ENCODE results near the gene HSPG2. TPM values are rescaled to one million over a fixed set of nuclear protein-coding genes. Genes with fewer than 3 reads are reported as not detected.

Gene HSPG2
- total and polyA plus RNA-seq, 2 of the 13 experiments (the other 11 are each of a cell fraction or from before 2014, with no cell fraction given) = 9.1 to 13.1 TPM

DNA sequence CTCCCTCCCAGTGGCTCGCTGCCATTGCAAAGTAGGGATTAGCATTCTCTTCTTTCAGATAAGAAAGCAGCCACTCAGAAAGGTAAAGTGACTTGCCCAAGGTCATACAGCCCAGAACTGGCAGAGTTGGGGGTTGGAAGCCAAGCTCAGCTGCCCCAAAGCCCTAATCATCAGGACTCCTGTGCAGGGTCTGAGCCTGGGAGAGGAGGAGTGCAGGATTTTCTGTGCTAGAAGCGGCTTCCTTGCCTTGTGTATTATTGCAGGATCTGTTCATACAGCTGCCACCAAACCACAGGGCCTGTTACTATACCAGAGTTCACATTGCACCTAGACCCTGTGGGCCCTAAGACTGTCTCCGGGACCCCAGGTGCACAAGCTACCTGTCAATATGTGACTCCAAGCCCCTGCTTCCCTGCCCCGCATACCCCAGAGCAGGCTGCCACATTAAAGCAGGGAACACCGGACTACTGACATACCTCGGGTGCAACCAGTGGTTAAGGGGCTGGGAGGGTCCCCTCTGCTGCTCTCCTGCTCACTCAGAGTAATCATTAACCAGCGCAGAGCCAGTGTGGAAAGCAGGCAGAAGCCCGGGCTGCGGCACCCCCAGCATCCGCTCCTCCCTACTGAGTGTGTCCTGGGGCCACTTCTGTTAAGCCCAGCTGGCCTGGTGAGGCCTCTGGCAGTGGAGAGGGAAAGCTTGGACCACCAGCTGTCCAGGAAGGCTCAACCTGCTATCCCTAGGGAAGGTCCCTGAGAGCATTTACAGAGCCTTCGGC, 15.8 kb downstream of the HSPG2 start (continued):
- TF ChIP-seq, protein P1, sequence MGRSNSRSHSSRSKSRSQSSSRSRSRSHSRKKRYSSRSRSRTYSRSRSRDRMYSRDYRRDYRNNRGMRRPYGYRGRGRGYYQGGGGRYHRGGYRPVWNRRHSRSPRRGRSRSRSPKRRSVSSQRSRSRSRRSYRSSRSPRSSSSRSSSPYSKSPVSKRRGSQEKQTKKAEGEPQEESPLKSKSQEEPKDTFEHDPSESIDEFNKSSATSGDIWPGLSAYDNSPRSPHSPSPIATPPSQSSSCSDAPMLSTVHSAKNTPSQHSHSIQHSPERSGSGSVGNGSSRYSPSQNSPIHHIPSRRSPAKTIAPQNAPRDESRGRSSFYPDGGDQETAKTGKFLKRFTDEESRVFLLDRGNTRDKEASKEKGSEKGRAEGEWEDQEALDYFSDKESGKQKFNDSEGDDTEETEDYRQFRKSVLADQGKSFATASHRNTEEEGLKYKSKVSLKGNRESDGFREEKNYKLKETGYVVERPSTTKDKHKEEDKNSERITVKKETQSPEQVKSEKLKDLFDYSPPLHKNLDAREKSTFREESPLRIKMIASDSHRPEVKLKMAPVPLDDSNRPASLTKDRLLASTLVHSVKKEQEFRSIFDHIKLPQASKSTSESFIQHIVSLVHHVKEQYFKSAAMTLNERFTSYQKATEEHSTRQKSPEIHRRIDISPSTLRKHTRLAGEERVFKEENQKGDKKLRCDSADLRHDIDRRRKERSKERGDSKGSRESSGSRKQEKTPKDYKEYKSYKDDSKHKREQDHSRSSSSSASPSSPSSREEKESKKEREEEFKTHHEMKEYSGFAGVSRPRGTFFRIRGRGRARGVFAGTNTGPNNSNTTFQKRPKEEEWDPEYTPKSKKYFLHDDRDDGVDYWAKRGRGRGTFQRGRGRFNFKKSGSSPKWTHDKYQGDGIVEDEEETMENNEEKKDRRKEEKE (IDR thresholded peaks at IDR 0.05) = no peak
- TF ChIP-seq, protein P2, sequence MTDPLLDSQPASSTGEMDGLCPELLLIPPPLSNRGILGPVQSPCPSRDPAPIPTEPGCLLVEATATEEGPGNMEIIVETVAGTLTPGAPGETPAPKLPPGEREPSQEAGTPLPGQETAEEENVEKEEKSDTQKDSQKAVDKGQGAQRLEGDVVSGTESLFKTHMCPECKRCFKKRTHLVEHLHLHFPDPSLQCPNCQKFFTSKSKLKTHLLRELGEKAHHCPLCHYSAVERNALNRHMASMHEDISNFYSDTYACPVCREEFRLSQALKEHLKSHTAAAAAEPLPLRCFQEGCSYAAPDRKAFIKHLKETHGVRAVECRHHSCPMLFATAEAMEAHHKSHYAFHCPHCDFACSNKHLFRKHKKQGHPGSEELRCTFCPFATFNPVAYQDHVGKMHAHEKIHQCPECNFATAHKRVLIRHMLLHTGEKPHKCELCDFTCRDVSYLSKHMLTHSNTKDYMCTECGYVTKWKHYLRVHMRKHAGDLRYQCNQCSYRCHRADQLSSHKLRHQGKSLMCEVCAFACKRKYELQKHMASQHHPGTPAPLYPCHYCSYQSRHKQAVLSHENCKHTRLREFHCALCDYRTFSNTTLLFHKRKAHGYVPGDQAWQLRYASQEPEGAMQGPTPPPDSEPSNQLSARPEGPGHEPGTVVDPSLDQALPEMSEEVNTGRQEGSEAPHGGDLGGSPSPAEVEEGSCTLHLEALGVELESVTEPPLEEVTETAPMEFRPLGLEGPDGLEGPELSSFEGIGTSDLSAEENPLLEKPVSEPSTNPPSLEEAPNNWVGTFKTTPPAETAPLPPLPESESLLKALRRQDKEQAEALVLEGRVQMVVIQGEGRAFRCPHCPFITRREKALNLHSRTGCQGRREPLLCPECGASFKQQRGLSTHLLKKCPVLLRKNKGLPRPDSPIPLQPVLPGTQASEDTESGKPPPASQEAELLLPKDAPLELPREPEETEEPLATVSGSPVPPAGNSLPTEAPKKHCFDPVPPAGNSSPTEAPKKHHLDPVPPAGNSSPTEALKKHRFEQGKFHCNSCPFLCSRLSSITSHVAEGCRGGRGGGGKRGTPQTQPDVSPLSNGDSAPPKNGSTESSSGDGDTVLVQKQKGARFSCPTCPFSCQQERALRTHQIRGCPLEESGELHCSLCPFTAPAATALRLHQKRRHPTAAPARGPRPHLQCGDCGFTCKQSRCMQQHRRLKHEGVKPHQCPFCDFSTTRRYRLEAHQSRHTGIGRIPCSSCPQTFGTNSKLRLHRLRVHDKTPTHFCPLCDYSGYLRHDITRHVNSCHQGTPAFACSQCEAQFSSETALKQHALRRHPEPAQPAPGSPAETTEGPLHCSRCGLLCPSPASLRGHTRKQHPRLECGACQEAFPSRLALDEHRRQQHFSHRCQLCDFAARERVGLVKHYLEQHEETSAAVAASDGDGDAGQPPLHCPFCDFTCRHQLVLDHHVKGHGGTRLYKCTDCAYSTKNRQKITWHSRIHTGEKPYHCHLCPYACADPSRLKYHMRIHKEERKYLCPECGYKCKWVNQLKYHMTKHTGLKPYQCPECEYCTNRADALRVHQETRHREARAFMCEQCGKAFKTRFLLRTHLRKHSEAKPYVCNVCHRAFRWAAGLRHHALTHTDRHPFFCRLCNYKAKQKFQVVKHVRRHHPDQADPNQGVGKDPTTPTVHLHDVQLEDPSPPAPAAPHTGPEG (CRISPR knock-in tag; IDR thresholded peaks at IDR 0.05) = no peak
- no peak for TF ChIP-seq NR2F6 (IDR thresholded peaks at IDR 0.05)
- no peak for TF ChIP-seq NR2F6 (CRISPR knock-in tag; IDR thresholded peaks at IDR 0.05)
- TF ChIP-seq ZNF3 (CRISPR knock-in tag; IDR thresholded peaks at IDR 0.05) = no peak
- TF ChIP-seq SMC3 (IDR thresholded peaks at IDR 0.05; ENCODE audit: low read length) = no peak
- no peak for TF ChIP-seq RBAK (CRISPR knock-in tag; IDR thresholded peaks at IDR 0.05)
- TF ChIP-seq FOXC1 (CRISPR knock-in tag; IDR thresholded peaks at IDR 0.05; ENCODE audit: borderline replicate concordance) = peak; percentile 37; the same call in 1 of the 2 replicates
- TF ChIP-seq REXO4 (CRISPR knock-in tag; IDR thresholded peaks at IDR 0.05; ENCODE audit: borderline replicate concordance) = no peak
- no peak for TF ChIP-seq ZNF567 (CRISPR knock-in tag; IDR thresholded peaks at IDR 0.05; ENCODE audit: borderline replicate concordance)
- TF ChIP-seq, protein P3, sequence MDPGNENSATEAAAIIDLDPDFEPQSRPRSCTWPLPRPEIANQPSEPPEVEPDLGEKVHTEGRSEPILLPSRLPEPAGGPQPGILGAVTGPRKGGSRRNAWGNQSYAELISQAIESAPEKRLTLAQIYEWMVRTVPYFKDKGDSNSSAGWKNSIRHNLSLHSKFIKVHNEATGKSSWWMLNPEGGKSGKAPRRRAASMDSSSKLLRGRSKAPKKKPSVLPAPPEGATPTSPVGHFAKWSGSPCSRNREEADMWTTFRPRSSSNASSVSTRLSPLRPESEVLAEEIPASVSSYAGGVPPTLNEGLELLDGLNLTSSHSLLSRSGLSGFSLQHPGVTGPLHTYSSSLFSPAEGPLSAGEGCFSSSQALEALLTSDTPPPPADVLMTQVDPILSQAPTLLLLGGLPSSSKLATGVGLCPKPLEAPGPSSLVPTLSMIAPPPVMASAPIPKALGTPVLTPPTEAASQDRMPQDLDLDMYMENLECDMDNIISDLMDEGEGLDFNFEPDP (CRISPR knock-in tag; conservative IDR thresholded peaks at IDR 0.05) = no peak
- no peak for TF ChIP-seq ZNF207 (IDR thresholded peaks at IDR 0.05; ENCODE audit: borderline replicate concordance)
- TF ChIP-seq, protein P4, sequence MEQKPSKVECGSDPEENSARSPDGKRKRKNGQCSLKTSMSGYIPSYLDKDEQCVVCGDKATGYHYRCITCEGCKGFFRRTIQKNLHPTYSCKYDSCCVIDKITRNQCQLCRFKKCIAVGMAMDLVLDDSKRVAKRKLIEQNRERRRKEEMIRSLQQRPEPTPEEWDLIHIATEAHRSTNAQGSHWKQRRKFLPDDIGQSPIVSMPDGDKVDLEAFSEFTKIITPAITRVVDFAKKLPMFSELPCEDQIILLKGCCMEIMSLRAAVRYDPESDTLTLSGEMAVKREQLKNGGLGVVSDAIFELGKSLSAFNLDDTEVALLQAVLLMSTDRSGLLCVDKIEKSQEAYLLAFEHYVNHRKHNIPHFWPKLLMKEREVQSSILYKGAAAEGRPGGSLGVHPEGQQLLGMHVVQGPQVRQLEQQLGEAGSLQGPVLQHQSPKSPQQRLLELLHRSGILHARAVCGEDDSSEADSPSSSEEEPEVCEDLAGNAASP (CRISPR knock-in tag; IDR thresholded peaks at IDR 0.05; ENCODE audit: borderline replicate concordance) = peak; percentile 67; the same call in 1 of the 2 replicates
- no peak for TF ChIP-seq TMF1 (CRISPR knock-in tag; IDR thresholded peaks at IDR 0.05; ENCODE audit: low read depth)
- no peak for TF ChIP-seq SATB2 (CRISPR knock-in tag; IDR thresholded peaks at IDR 0.05)
- no peak for TF ChIP-seq HCFC1 (IDR thresholded peaks at IDR 0.05; ENCODE audit: low read depth, low read length)
- 0 out of 2 replicates have a peak, but pooled peaks have one; percentile 8 for TF ChIP-seq ZNF331 (CRISPR knock-in tag; IDR thresholded peaks at IDR 0.05)
- no peak for TF ChIP-seq ZBTB3 (CRISPR knock-in tag; IDR thresholded peaks at IDR 0.05; ENCODE audit: borderline replicate concordance, low read depth)
